CD14-positive monocyte (primary cell): Measurements from ENCODE around the gene HOXB3. TPM values are rescaled to one million over a fixed set of nuclear protein-coding genes. Genes with fewer than 3 reads are reported as not detected.

ENCODE experiments used
- DNase-seq, 3 donors: peaks; one replicate each; pipeline ENCODE4 v3.0.0-alpha.2; 2011 to 2022
- H2AFZ ChIP-seq: 2 replicates; pipeline ENCODE4 v1.6.0; 2012; ENCODE audit warnings: mild to moderate bottlenecking, low read depth, low read length, inconsistent platforms; ENCODE audit not compliant: insufficient read depth, poor library complexity, severe bottlenecking
- H3K27ac ChIP-seq, 2 donors: 1 replicate in 1 of 2; 2 replicates in 1 of 2; pipeline ENCODE4 v1.5.1; 2012 to 2013; ENCODE audit warnings: low read length in 2 of 2, control low read depth in 1 of 2, inconsistent platforms in 1 of 2, low read depth in 1 of 2, mild to moderate bottlenecking in 1 of 2
- H3K27me3 ChIP-seq, 2 donors: one replicate each; pipeline versions ENCODE4 v1.6.0 to v1.6.1; 2011 to 2013; ENCODE audit warnings: low read length in 2 of 2; ENCODE audit not compliant: control insufficient read depth in 2 of 2, insufficient read depth in 2 of 2
- H3K36me3 ChIP-seq, 2 donors: replicated peaks in 1 of 2; 1 replicate in 1 of 2; 2 replicates in 1 of 2; pipeline versions ENCODE4 v1.5.1 to v1.6.1; 2012 to 2013; ENCODE audit warnings: low read length in 2 of 2, control low read depth in 1 of 2, inconsistent platforms in 1 of 2, mild to moderate bottlenecking in 1 of 2; ENCODE audit not compliant: insufficient read depth in 2 of 2, control insufficient read depth in 1 of 2
- H3K4me1 ChIP-seq, 2 donors: 1 replicate in 1 of 2; 2 replicates in 1 of 2; pipeline versions ENCODE4 v1.5.1 to v1.6.1; 2012 to 2013; ENCODE audit warnings: low read length in 2 of 2, control low read depth in 1 of 2, inconsistent platforms in 1 of 2, mild to moderate bottlenecking in 1 of 2, moderate library complexity in 1 of 2; ENCODE audit not compliant: insufficient read depth in 2 of 2, control insufficient read depth in 1 of 2
- H3K4me2 ChIP-seq: replicated peaks from 2 replicates; pipeline ENCODE3; 2012; ENCODE audit warnings: low read length, moderate library complexity, mild to moderate bottlenecking; ENCODE audit not compliant: poor library complexity, severe bottlenecking; ENCODE audit errors: extremely low read depth
- H3K4me3 ChIP-seq, 3 experiments: fragments of 200-600 bp in 1 of 3; sonication (generic) in 1 of 3; replicated peaks in 1 of 3; 1 replicate in 2 of 3; 2 replicates in 1 of 3; pipeline ENCODE4 v1.5.1; 2011 to 2013; ENCODE audit warnings: low read length in 3 of 3, mild to moderate bottlenecking in 3 of 3, control low read depth in 2 of 3, low read depth in 2 of 3, inconsistent platforms in 1 of 3, moderate library complexity in 1 of 3
- H3K79me2 ChIP-seq: 2 replicates; pipeline ENCODE4 v1.6.0; 2012; ENCODE audit warnings: mild to moderate bottlenecking, control low read depth, inconsistent platforms, low read length, moderate library complexity; ENCODE audit not compliant: insufficient read depth
- H3K9ac ChIP-seq: 2 replicates; pipeline ENCODE4 v1.6.0; 2017; ENCODE audit warnings: low read length, mild to moderate bottlenecking; ENCODE audit not compliant: insufficient read depth, poor library complexity, severe bottlenecking
- H3K9me3 ChIP-seq, 2 donors: replicated peaks in 1 of 2; 1 replicate in 1 of 2; 2 replicates in 1 of 2; pipeline versions ENCODE4 v1.5.1 to v1.6.1; 2012 to 2013; ENCODE audit warnings: low read length in 2 of 2, control low read depth in 1 of 2; ENCODE audit not compliant: control insufficient read depth in 1 of 2, insufficient read depth in 1 of 2
- H4K20me1 ChIP-seq: 2 replicates; pipeline ENCODE4 v1.6.0; 2012; ENCODE audit warnings: mild to moderate bottlenecking, low read length, control low read depth, moderate library complexity; ENCODE audit not compliant: insufficient read depth
- H3K27ac Mint-ChIP-seq, 7 donors: one replicate each; pipeline ENCODE4 v1.8.0; 2020; ENCODE audit warnings: mild to moderate bottlenecking in 7 of 7, mixed read lengths in 7 of 7, moderate library complexity in 6 of 7, inconsistent platforms in 2 of 7
- H3K27me3 Mint-ChIP-seq, 3 donors: one replicate each; pipeline ENCODE4 v1.8.0; 2021 to 2022; ENCODE audit warnings: low read depth in 3 of 3, mild to moderate bottlenecking in 3 of 3, mixed read lengths in 3 of 3, moderate library complexity in 3 of 3, inconsistent platforms in 1 of 3
- H3K36me3 Mint-ChIP-seq, 2 donors: one replicate each; pipeline ENCODE4 v1.8.0; 2020; ENCODE audit warnings: mixed read lengths in 2 of 2, inconsistent platforms in 1 of 2, mild to moderate bottlenecking in 1 of 2
- H3K4me1 Mint-ChIP-seq: one replicate; pipeline ENCODE4 v1.8.0; 2020; ENCODE audit warnings: mild to moderate bottlenecking, mixed read lengths
- H3K4me3 Mint-ChIP-seq, 2 donors: one replicate each; pipeline ENCODE4 v1.8.0; 2020; ENCODE audit warnings: mild to moderate bottlenecking in 2 of 2, mixed read lengths in 2 of 2, moderate library complexity in 1 of 2
- H3K9me3 Mint-ChIP-seq, 7 donors: one replicate each; pipeline ENCODE4 v1.8.0; 2020 to 2022; ENCODE audit warnings: mixed read lengths in 7 of 7, mild to moderate bottlenecking in 6 of 7, moderate library complexity in 6 of 7, inconsistent platforms in 2 of 7
- WGBS: methylation state at CpG from one replicate; pipeline ENCODE4 v1.1.5; 2013; ENCODE audit warnings: missing lambda C conversion rate; ENCODE audit not compliant: insufficient coverage; 5-methylcytosine and 5-hydroxymethylcytosine counted together
- intact Hi-C, 2 donors: fragments of 100-400 bp; cut with micrococcal nuclease; formaldehyde crosslinking; loops; one replicate each; pipeline versions ENCODE4 v1.15.0 to v1.15.1; 2023
- polyA plus RNA-seq, 3 donors: library from polyadenylated mRNA; depleted of rRNA in 1 of 3; unstranded in 2 of 3; stranded (reverse) in 1 of 3; fragments of 300-500 nt in 2 of 3; fragments of >200 nt in 1 of 3; fragmentation: Illumina TruSeq in 2 of 3; gene quantifications; 1 replicate in 2 of 3; 2 replicates in 1 of 3; pipeline ENCODE4 v1.2.3, GENCODE V29; 2012 to 2021
- TF ChIP-seq, protein P1 (sequence below): fragments of 200-600 bp; IDR thresholded peaks from one replicate; pipeline ENCODE4 v1.8.0; 2022; ENCODE audit warnings: antibody characterized with exemption, mild to moderate bottlenecking

The HOXB3 gene
- polyA plus RNA-seq, 3 donors: 0.56 TPM; not detected in 2

DNA sequence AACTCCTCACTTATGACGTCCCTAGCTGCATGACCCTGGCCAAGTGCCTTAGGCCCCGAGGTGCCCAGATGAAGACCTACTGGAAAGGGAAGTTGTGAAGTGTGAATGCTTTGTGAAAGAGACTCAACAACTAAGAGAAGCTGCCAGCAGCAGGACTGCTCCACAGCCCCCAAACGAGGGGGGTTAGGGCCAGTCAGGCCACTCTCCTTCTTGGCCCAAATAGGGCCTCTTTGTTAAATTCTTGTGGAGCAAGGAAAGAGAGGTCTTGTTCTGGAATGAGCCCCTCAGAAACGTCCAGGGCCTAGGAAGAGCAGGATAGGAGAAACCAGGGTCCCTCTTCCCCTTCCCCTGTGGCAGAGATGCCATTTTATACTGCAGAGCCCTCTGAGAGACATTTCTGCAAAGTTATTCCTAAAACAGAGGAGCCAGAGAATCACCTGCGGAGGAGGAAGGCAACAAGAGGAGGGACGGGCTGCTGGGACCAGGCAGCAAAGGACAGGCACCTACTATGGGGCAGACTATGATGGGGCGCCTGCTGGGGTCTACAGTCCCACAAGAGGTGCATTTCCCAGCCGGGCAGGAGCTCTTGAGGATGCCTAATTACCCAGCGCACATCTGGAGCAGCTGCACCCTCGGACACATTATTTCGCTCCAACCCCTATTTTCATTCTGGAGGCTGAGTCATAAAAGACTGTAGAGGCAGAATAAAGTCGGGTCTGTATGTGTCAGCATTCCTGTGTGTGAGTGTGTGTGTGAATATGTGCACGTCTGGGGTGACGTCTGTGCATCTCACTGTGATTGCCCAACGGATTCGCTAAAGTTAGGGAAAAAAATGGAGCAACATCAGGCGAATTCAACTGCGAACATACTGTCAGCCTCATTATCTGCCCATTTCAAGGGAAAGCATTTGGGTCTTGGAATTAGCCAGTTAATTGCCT is 47.6 kb upstream of the HOXB3 start:
- H3K27me3 ChIP-seq: peaks cover 84 to 100% of the 10 kb centered on the region in 2 donors
- H4K20me1 ChIP-seq: no peaks in the 10 kb centered on the region
- no peaks in the 10 kb centered on the region for H3K4me1 ChIP-seq
- Mint-ChIP-seq H3K27ac (no peak overlapping the region), H3K36me3 (peaks cover 0 to 6% of the 10 kb centered on the region in 2 donors), H3K4me1 (peaks cover 8% of the 10 kb centered on the region), H3K4me3 (peak overlapping the region in 1 of 2 donors; percentile 61), H3K27me3 (peaks cover 92 to 99% (median 96%) of the 10 kb centered on the region in 3 donors), H3K9me3 (peaks cover 0 to 32% (median 13%) of the 10 kb centered on the region in 7 donors)
- intact Hi-C loops: no loop called here
- H3K27ac ChIP-seq: no peak overlapping the region
- WGBS: 85% methylated on average over 9 of the region's 18 CpGs
- peaks cover 0 to 21% of the 10 kb centered on the region in 2 donors for H3K9me3 ChIP-seq
- TF ChIP-seq, protein P1, sequence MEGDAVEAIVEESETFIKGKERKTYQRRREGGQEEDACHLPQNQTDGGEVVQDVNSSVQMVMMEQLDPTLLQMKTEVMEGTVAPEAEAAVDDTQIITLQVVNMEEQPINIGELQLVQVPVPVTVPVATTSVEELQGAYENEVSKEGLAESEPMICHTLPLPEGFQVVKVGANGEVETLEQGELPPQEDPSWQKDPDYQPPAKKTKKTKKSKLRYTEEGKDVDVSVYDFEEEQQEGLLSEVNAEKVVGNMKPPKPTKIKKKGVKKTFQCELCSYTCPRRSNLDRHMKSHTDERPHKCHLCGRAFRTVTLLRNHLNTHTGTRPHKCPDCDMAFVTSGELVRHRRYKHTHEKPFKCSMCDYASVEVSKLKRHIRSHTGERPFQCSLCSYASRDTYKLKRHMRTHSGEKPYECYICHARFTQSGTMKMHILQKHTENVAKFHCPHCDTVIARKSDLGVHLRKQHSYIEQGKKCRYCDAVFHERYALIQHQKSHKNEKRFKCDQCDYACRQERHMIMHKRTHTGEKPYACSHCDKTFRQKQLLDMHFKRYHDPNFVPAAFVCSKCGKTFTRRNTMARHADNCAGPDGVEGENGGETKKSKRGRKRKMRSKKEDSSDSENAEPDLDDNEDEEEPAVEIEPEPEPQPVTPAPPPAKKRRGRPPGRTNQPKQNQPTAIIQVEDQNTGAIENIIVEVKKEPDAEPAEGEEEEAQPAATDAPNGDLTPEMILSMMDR: no peak
- H3K36me3 ChIP-seq: no peaks in the 10 kb centered on the region
- no peak for DNase-seq
- H2AFZ ChIP-seq: no peak overlapping the region
- H3K9ac ChIP-seq: no peak overlapping the region
- H3K79me2 ChIP-seq: no peaks in the 10 kb centered on the region
- H3K4me3 ChIP-seq: no peak overlapping the region
- H3K4me2 ChIP-seq: no peak overlapping the region

GRCh38 chr17:48636177-48637018 is 46.4 kb upstream of the HOXB3 start:
- no peak overlapping the region for H3K9ac ChIP-seq
- intact Hi-C loops: no loop called here
- peak overlapping the region in 1 of 2 donors; percentile 84 for H3K4me3 Mint-ChIP-seq
- H3K9me3 Mint-ChIP-seq: peaks cover 0 to 21% (median 11%) of the 10 kb centered on the region in 7 donors
- TF ChIP-seq, protein P1: peak; percentile 75
- H3K27ac ChIP-seq: no peak overlapping the region
- peaks cover 86 to 100% of the 10 kb centered on the region in 2 donors for H3K27me3 ChIP-seq
- peaks cover 91 to 99% (median 96%) of the 10 kb centered on the region in 3 donors for H3K27me3 Mint-ChIP-seq
- peak in 2 of 3 donors; percentile 10 to 35 for DNase-seq
- H3K79me2 ChIP-seq: no peaks in the 10 kb centered on the region
- H3K36me3 ChIP-seq: no peaks in the 10 kb centered on the region
- peaks cover 0 to 17% of the 10 kb centered on the region in 2 donors for H3K9me3 ChIP-seq
- no peaks in the 10 kb centered on the region for H3K4me1 ChIP-seq
- no peaks in the 10 kb centered on the region for H4K20me1 ChIP-seq
- WGBS: 2% methylated on average over 27 of the region's 39 CpGs
- H3K27ac Mint-ChIP-seq: no peak overlapping the region
- peaks cover 4% of the 10 kb centered on the region for H3K4me1 Mint-ChIP-seq
- no peak overlapping the region for H3K4me3 ChIP-seq
- H3K4me2 ChIP-seq: no peak overlapping the region
- no peak overlapping the region for H2AFZ ChIP-seq
- H3K36me3 Mint-ChIP-seq: peaks cover 0 to 4% of the 10 kb centered on the region in 2 donors
